HCT116 (cell line): Measurements from ENCODE around the gene ASB1. TPM values are rescaled to one million over a fixed set of nuclear protein-coding genes. Genes with fewer than 3 reads are reported as not detected.

ENCODE experiments used
- ATAC-seq: fragments of 200-7000 bp; cut with Tn5 transposase; 2 replicates; pipeline ENCODE4 v1.9.1; 2020; ENCODE audit warnings: mild to moderate bottlenecking, moderate library complexity
- BruUV-seq: library from RNA; stranded (reverse); fragments of 400-500 nt; replicated peaks from 2 replicates; lab custom pipeline; 2021; lab: Mats Ljungman, UMichigan
- CTCF ChIA-PET: fragments of 300-600 bp; sonication (Branson Sonifier 250); formaldehyde crosslinking; loops from one replicate; lab custom pipeline; 2021; ENCODE audit warnings: antibody characterized with exemption; lab: Charles Lee
- POLR2A ChIA-PET: fragments of 300-600, 350-600 bp; sonication (Branson Sonifier 250); formaldehyde crosslinking; loops from one replicate; lab custom pipeline; 2021; ENCODE audit warnings: antibody characterized with exemption; lab: Charles Lee
- RAD21 ChIA-PET, 2 experiments: fragments of 300-600 bp; sonication (Branson Sonifier 250); formaldehyde crosslinking; loops; one replicate each; lab custom pipeline; 2023; ENCODE audit warnings: low total read pairs in 2 of 2; ENCODE audit not compliant: uncharacterized antibody in 2 of 2, unreplicated experiment in 2 of 2, low non-redundant PET in 1 of 2; lab: Charles Lee
- DNase-seq: peaks from one replicate; pipeline ENCODE4 v3.0.0-alpha.2; 2010; ENCODE audit warnings: low read depth, low spot score
- H2AFZ ChIP-seq: fragments of 200-600 bp; shearing (Covaris generic), sonication (generic); 2 replicates; pipeline ENCODE4 v1.6.1; 2017; ENCODE audit warnings: low read depth, mixed run types, mixed read lengths, antibody characterized with exemption, low read length; ENCODE audit not compliant: poor library complexity, severe bottlenecking
- H3K27ac ChIP-seq: 2 replicates; pipeline ENCODE4 v1.5.1; 2012; ENCODE audit warnings: low read depth, low read length
- H3K27me3 ChIP-seq: fragments of 200-600 bp; sonication (generic); 2 replicates; pipeline ENCODE4 v1.6.1; 2016; ENCODE audit warnings: mixed run types, low read length, mixed read lengths; ENCODE audit not compliant: insufficient read depth
- H3K36me3 ChIP-seq, 2 experiments: fragments of 200-500 bp in 1 of 2; fragments of 200-600 bp in 1 of 2; sonication (Bioruptor generic) in 1 of 2; sonication (generic) in 1 of 2; 2 replicates each; pipeline versions ENCODE4 v1.5.1 to v1.6.1; 2014 to 2016; ENCODE audit warnings: low read length in 2 of 2, inconsistent platforms in 1 of 2, mixed read lengths in 1 of 2, mixed run types in 1 of 2; ENCODE audit not compliant: insufficient read depth in 2 of 2, control insufficient read depth in 1 of 2
- H3K4me1 ChIP-seq, 2 experiments: fragments of 200-600 bp in 1 of 2; sonication (generic) in 1 of 2; 2 replicates each; pipeline versions ENCODE4 v1.5.1 to v1.6.1; 2012 to 2017; ENCODE audit warnings: low read length in 2 of 2, inconsistent platforms in 1 of 2, mild to moderate bottlenecking in 1 of 2, mixed read lengths in 1 of 2, mixed run types in 1 of 2, moderate library complexity in 1 of 2; ENCODE audit not compliant: insufficient read depth in 2 of 2, control insufficient read depth in 1 of 2
- H3K4me2 ChIP-seq: fragments of 200-600 bp; sonication (generic); 2 replicates; pipeline ENCODE4 v1.6.1; 2017; ENCODE audit warnings: mixed run types, low read length, mixed read lengths
- H3K4me3 ChIP-seq, 2 experiments: fragments of 200-600 bp in 1 of 2; sonication (generic) in 1 of 2; replicated peaks in 1 of 2; 2 replicates each; pipeline ENCODE4 v1.5.1; 2011 to 2016; ENCODE audit warnings: low read length in 2 of 2, control low read depth in 1 of 2, low read depth in 1 of 2, mild to moderate bottlenecking in 1 of 2, mixed read lengths in 1 of 2, mixed run types in 1 of 2
- H3K79me2 ChIP-seq: fragments of 200-600 bp; sonication (generic); 2 replicates; pipeline ENCODE4 v1.6.1; 2017; ENCODE audit warnings: mild to moderate bottlenecking, mixed run types, low read length, moderate library complexity, mixed read lengths; ENCODE audit not compliant: insufficient read depth
- H3K9ac ChIP-seq: fragments of 200-600 bp; sonication (generic); 2 replicates; pipeline ENCODE4 v1.6.1; 2016; ENCODE audit warnings: low read length, mixed read lengths
- H3K9me2 ChIP-seq: fragments of 200-600 bp; sonication (generic), shearing (Covaris generic); 2 replicates; pipeline ENCODE4 v1.6.1; 2017; ENCODE audit warnings: mixed run types, mild to moderate bottlenecking, moderate library complexity; ENCODE audit not compliant: insufficient read depth
- H3K9me3 ChIP-seq, 2 experiments: fragments of 200-500 bp in 1 of 2; fragments of 200-600 bp in 1 of 2; sonication (Bioruptor generic) in 1 of 2; sonication (generic) in 1 of 2; 2 replicates each; pipeline ENCODE4 v1.6.1; 2014 to 2017; ENCODE audit warnings: low read length in 2 of 2, mixed read lengths in 2 of 2, inconsistent platforms in 1 of 2, low read depth in 1 of 2, mild to moderate bottlenecking in 1 of 2, mixed run types in 1 of 2, moderate library complexity in 1 of 2; ENCODE audit not compliant: control insufficient read depth in 1 of 2, insufficient read depth in 1 of 2
- H4K20me1 ChIP-seq: fragments of 200-600 bp; sonication (generic), shearing (Covaris generic); 2 replicates; pipeline ENCODE4 v1.6.1; 2017; ENCODE audit warnings: mixed run types, mild to moderate bottlenecking, moderate library complexity; ENCODE audit not compliant: insufficient read depth
- CTCF ChIP-seq, 3 experiments: fragments of 200-600 bp in 1 of 3; sonication (generic) in 1 of 3; IDR thresholded peaks in 2 of 3; conservative IDR thresholded peaks in 1 of 3; 2 replicates each; pipeline ENCODE4 v1.5.1; 2012 to 2017; ENCODE audit warnings: low read depth in 2 of 3, low read length in 2 of 3, antibody characterized with exemption in 1 of 3, borderline replicate concordance in 1 of 3, control low read depth in 1 of 3, mild to moderate bottlenecking in 1 of 3, mixed read lengths in 1 of 3, mixed run types in 1 of 3, moderate library complexity in 1 of 3; ENCODE audit not compliant: insufficient read depth in 1 of 3
- ELF1 ChIP-seq: IDR thresholded peaks from 2 replicates; pipeline ENCODE4 v1.6.1; 2012; ENCODE audit warnings: low read depth, borderline replicate concordance
- EZH2phosphoT487 ChIP-seq: fragments of 200-600 bp; IDR thresholded peaks from 2 replicates; pipeline ENCODE4 v1.6.1; 2018; ENCODE audit warnings: antibody characterized with exemption, borderline replicate concordance
- MAX ChIP-seq: IDR thresholded peaks from 2 replicates; pipeline ENCODE4 v1.6.1; 2012
- SIN3A ChIP-seq: IDR thresholded peaks from 2 replicates; pipeline ENCODE4 v1.6.1; 2012; ENCODE audit warnings: low read depth
- SP1 ChIP-seq: IDR thresholded peaks from 2 replicates; pipeline ENCODE4 v1.6.1; 2012; ENCODE audit warnings: low read depth
- SRF ChIP-seq: IDR thresholded peaks from 2 replicates; pipeline ENCODE4 v1.6.1; 2012; ENCODE audit warnings: low read depth
- intact Hi-C: fragments of 100-400 bp; cut with micrococcal nuclease; formaldehyde crosslinking; loops from 2 replicates; pipeline ENCODE4 v1.10.0; 2022
- total RNA-seq: library from RNA; stranded (reverse); gene quantifications from one replicate; pipeline ENCODE4 v1.2.1, GENCODE V29; 2021; ENCODE audit not compliant: unreplicated experiment

Gene ASB1
- total RNA-seq, 1 experiment from 2014 or later, result 43.1 TPM

- RAD21 ChIA-PET, result no interaction called here
- Histone ChIP-seq H3K9ac (no peak overlapping the region), H3K27ac (no peak overlapping the region), H3K36me3 (no peaks in the 10 kb centered on the region; a peak in 1 of 4 replicates), H3K4me3 (no peak overlapping the region), H3K4me2 (no peak overlapping the region), H4K20me1 (no peaks in the 10 kb centered on the region), H3K9me3 (peaks cover 3 to 12% of the 10 kb centered on the region in 2 experiments; a peak in 2 of 4 replicates), H2AFZ (no peak overlapping the region), H3K9me2 (no peaks in the 10 kb centered on the region), H3K27me3 (no peaks in the 10 kb centered on the region), H3K4me1 (no peaks in the 10 kb centered on the region), H3K79me2 (no peaks in the 10 kb centered on the region)
- no peak for ATAC-seq
- no TSS peak for BruUV-seq
- no peak for TF ChIP-seq SIN3A
- no peak for TF ChIP-seq ELF1
- no peak for TF ChIP-seq EZH2phosphoT487
- TF ChIP-seq MAX, result no peak
- TF ChIP-seq CTCF (IDR thresholded peaks at IDR 0.05 in 2 of 3, conservative IDR thresholded peaks at IDR 0.05 in 1 of 3; ENCODE audit: borderline replicate concordance in 1 of 3, insufficient read depth in 1 of 3, low read depth in 2 of 3, low read length in 2 of 3), result no peak
- no peak for TF ChIP-seq SP1
- no peak for TF ChIP-seq SRF
- intact Hi-C loops, result no loop called here
- DNase-seq, result no peak
- POLR2A ChIA-PET, result no interaction called here
- CTCF ChIA-PET, result no interaction called here
These were observed 56.9 kb downstream of the ASB1 start for GRCh38 chr2:238483656-238484055.
